ENCODE results near the gene BMP2.

- TF ChIP-seq RFX5 (IDR thresholded peaks at IDR 0.05; ENCODE audit: low read depth, low read length) (no peak), CTCF (conservative IDR thresholded peaks at IDR 0.05; ENCODE audit: low read depth, low read length) (no peak), CHD1 (IDR thresholded peaks at IDR 0.05; ENCODE audit: low read depth, low read length) (no peak), MXI1 (IDR thresholded peaks at IDR 0.05; ENCODE audit: borderline replicate concordance, low read depth, low read length) (no peak), POLR2A (IDR thresholded peaks at IDR 0.05; ENCODE audit: low read depth, low read length) (no peak), MAFK (IDR thresholded peaks at IDR 0.05; ENCODE audit: low read depth, low read length) (no peak), MAZ (IDR thresholded peaks at IDR 0.05; ENCODE audit: borderline replicate concordance, low read depth, low read length) (no peak), RAD21 (IDR thresholded peaks at IDR 0.05; ENCODE audit: low read length) (no peak), SMC3 (IDR thresholded peaks at IDR 0.05; ENCODE audit: low read depth, low read length) (no peak), FOS (IDR thresholded peaks at IDR 0.05; ENCODE audit: low read depth, low read length) (no peak), RCOR1 (IDR thresholded peaks at IDR 0.05; ENCODE audit: insufficient replicate concordance, low read length) (no peak), CEBPB (IDR thresholded peaks at IDR 0.05; ENCODE audit: low read depth, low read length) (no peak), BHLHE40 (IDR thresholded peaks at IDR 0.05; ENCODE audit: low read depth, low read length) (no peak), NFE2L2 (IDR thresholded peaks at IDR 0.05; ENCODE audit: low read depth, low read length) (no peak)
Observed at GRCh38 chr20:6802227-6802626, 34.7 kb downstream of the BMP2 start.

Measured in IMR-90 (cell line).